Measurements from ENCODE around the gene BRD1.

The BRD1 gene

GRCh38 chr22:49810363-49811019 is 17.2 kb downstream of the BRD1 start:
- TF ChIP-seq TAF1 (IDR thresholded peaks at IDR 0.05; ENCODE audit: borderline replicate concordance, insufficient read depth, low read length) (no peak), REST (IDR thresholded peaks at IDR 0.05; ENCODE audit: insufficient read depth in 1 of 2, low read depth in 2 of 2, low read length in 2 of 2) (no peak)

GRCh38 chr22:49807780-49808708 is 19.6 kb downstream of the BRD1 start:
- no peak for TF ChIP-seq TAF1 (IDR thresholded peaks at IDR 0.05; ENCODE audit: borderline replicate concordance, insufficient read depth, low read length)
- no peak for TF ChIP-seq FOXP2 (optimal IDR thresholded peaks at IDR 0.05; ENCODE audit: borderline replicate concordance, extremely low read depth, extremely low read length, insufficient read depth)
- TF ChIP-seq REST (IDR thresholded peaks at IDR 0.05; ENCODE audit: insufficient read depth in 1 of 2, low read depth in 2 of 2, low read length in 2 of 2) = no peak
- TF ChIP-seq SIN3A (IDR thresholded peaks at IDR 0.05; ENCODE audit: borderline replicate concordance, insufficient read depth, low read length) = no peak
- no peak for TF ChIP-seq POLR2AphosphoS5 (IDR thresholded peaks at IDR 0.05; ENCODE audit: low read depth, low read length)

- TF ChIP-seq TAF1 (IDR thresholded peaks at IDR 0.05; ENCODE audit: borderline replicate concordance, insufficient read depth, low read length) (no peak), POLR2AphosphoS5 (IDR thresholded peaks at IDR 0.05; ENCODE audit: low read depth, low read length) (no peak), SIN3A (IDR thresholded peaks at IDR 0.05; ENCODE audit: borderline replicate concordance, insufficient read depth, low read length) (no peak), FOXP2 (optimal IDR thresholded peaks at IDR 0.05; ENCODE audit: borderline replicate concordance, extremely low read depth, extremely low read length, insufficient read depth) (no peak), REST (IDR thresholded peaks at IDR 0.05; ENCODE audit: insufficient read depth in 1 of 2, low read depth in 2 of 2, low read length in 2 of 2) (no peak)
Measured at GRCh38 chr22:49807129-49807528, 20.5 kb downstream of the BRD1 start.

- TF ChIP-seq TAF1 (IDR thresholded peaks at IDR 0.05; ENCODE audit: borderline replicate concordance, insufficient read depth, low read length) = no peak
Measured at GRCh38 chr22:49803737-49804375, 23.8 kb downstream of the BRD1 start.

- TF ChIP-seq POLR2AphosphoS5 (IDR thresholded peaks at IDR 0.05; ENCODE audit: low read depth, low read length) = no peak
- no peak for TF ChIP-seq SIN3A (IDR thresholded peaks at IDR 0.05; ENCODE audit: borderline replicate concordance, insufficient read depth, low read length)
- TF ChIP-seq REST (IDR thresholded peaks at IDR 0.05; ENCODE audit: insufficient read depth in 1 of 2, low read depth in 2 of 2, low read length in 2 of 2) = no peak
- no peak for TF ChIP-seq FOXP2 (optimal IDR thresholded peaks at IDR 0.05; ENCODE audit: borderline replicate concordance, extremely low read depth, extremely low read length, insufficient read depth)
Measured at GRCh38 chr22:49803134-49803533, 24.5 kb downstream of the BRD1 start.
